NCI-H2227 (cell line): Measurements from ENCODE around the gene C22orf31.
"Not testable (repeated sequence)": the region's sequence is repeated elsewhere in the genome, so short reads cannot be mapped to it uniquely, and the experiment has no call there.

ENCODE experiments used
- DNase-seq: peaks from one replicate; lab custom pipeline; 2025; ENCODE audit not compliant: unreplicated experiment; lab: John Stamatoyannopoulos, UW

The C22orf31 gene

DNA sequence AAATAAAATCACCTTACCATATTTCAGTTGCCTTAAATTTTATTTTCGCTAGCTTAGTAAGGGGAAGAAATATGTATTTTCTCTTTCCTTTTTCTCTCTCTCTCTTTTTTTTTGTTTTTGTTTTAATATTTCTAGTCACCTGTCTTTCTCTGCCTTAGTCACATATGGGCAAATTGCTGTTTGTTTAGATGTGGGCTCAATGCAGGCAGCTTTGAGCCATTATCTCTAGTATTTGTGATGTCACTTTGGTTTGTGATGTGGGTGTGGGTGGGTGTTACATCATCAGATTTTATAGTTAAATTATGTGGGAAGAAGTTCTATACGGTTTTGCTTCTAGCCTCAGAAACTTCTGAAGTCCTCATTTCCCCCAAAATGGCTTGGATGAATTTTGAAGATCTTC lies at the start of gene C22orf31:
C22orf31 (minus strand) TSS at position 59 of the 400 bp plus-strand sequence; CDS start at position 20, 39 bp downstream.
- no peak for DNase-seq

- no peak for DNase-seq
Measured at GRCh38 chr22:29110946-29111345, 49.3 kb upstream of the C22orf31 start.

- no peak for DNase-seq
Measured at GRCh38 chr22:29109822-29110221, 48.2 kb upstream of the C22orf31 start.

- DNase-seq: no peak
Measured at GRCh38 chr22:29108137-29108536, 46.5 kb upstream of the C22orf31 start.

DNA sequence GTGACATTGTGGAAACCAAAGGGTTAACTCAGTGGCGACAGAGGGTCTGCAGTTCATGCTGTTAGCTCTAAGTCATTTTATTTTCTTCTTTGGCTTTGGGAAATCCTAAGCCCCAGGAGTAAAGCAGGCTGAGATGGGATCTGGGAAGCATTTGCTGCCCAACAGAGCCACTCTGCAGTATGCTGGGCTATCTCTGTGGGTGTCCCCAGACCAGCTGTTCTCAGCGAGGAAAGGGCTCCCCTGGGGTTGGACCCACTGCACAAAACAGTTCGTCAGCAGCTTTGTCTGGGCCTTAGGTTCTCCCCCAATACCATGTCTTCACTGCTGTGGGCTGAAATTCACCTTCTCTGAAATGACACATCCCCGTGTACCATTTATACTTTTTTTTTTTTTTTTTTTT lies 45.2 kb upstream of the C22orf31 start:
- no peak for DNase-seq

GRCh38 chr22:29105468-29105867 lies 43.8 kb upstream of the C22orf31 start:
- no peak for DNase-seq

DNA sequence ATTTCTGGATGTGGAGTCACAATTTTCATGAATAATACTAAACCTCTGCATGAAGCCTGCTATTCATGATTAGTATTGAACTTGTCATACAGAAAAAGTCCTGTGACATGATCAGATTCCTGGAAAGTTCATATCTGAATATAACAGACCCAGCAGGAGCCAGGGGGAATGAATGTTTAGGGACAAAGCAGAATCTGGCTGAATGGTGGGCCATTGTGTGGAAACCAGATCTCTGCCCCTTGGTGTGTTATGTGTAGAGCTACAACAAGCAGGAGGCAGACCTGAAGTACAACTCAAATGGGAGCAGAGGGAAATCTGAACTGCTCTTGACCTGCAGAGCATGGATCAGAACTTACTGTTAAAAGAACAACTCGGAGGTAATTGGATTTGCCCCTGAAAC lies 41.5 kb upstream of the C22orf31 start:
- DNase-seq: no peak

GRCh38 chr22:29102300-29102699 lies 40.7 kb upstream of the C22orf31 start:
- DNase-seq: no peak

GRCh38 chr22:29098296-29098695 lies 36.7 kb upstream of the C22orf31 start:
- DNase-seq: no peak

- no peak for DNase-seq
Measured at GRCh38 chr22:29096736-29097669, 35.4 kb upstream of the C22orf31 start.

- DNase-seq: no peak
Measured at GRCh38 chr22:29095459-29095858, 33.8 kb upstream of the C22orf31 start.

GRCh38 chr22:29093501-29094300 lies 32.1 kb upstream of the C22orf31 start:
- no peak for DNase-seq

GRCh38 chr22:29093030-29093429 lies 31.4 kb upstream of the C22orf31 start:
- DNase-seq: no peak

DNA sequence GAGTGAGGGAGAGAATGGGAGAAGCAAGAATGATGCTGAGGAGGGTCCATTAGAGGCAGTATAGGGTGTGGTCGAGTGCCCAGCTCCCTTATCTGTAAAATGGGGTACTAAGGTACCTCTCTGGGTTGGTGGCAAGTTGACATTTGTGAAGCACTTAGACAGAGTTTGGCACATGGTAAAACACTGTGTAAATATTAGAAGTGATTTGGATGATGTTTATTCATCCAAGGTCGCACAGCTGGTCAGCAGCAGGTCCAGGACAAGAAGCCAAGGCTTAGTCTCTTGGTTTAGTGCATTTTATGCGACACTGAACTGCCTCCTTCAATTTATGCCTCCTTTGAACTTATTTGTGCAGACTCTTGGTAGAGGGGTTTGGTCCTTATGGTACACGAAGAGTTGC lies 30.6 kb upstream of the C22orf31 start:
- no peak for DNase-seq

GRCh38 chr22:29090039-29090438 lies 28.4 kb upstream of the C22orf31 start:
- DNase-seq: no peak

- DNase-seq: no peak
Measured at GRCh38 chr22:29089507-29089906, 27.9 kb upstream of the C22orf31 start.

DNA sequence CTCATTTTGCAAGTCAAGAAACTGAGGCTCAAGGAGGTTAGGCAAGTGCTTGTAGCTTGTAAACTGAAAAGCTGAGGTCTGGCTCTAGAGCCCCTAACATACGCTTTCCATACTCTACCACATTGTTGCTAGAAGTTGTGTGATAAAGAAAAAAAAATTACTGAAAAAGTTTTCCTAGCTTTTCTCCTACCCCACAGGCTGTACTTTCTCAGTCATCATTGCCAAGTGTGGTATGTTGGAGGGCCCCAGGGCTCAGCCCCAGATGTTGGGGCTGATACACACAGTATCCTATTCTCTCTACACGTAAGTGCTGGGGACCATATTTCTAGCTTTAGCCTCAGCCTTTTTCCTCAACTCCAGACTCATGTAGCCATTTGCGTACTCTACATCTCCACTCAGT lies 27.2 kb upstream of the C22orf31 start:
- no peak for DNase-seq

GRCh38 chr22:29087012-29087411 lies 25.4 kb upstream of the C22orf31 start:
- no peak for DNase-seq

- no peak for DNase-seq
Measured at GRCh38 chr22:29083933-29084591, 22.4 kb upstream of the C22orf31 start.

- DNase-seq: not testable (repeated sequence)
Measured at GRCh38 chr22:29083576-29083932, 21.9 kb upstream of the C22orf31 start.

- DNase-seq: no peak
Measured at GRCh38 chr22:29082826-29083545, 21.4 kb upstream of the C22orf31 start.
